ENCODE measurements around the gene CCDC137. TPM values are rescaled to one million over a fixed set of nuclear protein-coding genes. Genes with fewer than 3 reads are reported as not detected.

Gene CCDC137
- total and polyA plus RNA-seq, 2 donors (not counting 3 experiments of a cell fraction or from before 2014, with no cell fraction given), result 12.9 to 32.2 TPM

DNA sequence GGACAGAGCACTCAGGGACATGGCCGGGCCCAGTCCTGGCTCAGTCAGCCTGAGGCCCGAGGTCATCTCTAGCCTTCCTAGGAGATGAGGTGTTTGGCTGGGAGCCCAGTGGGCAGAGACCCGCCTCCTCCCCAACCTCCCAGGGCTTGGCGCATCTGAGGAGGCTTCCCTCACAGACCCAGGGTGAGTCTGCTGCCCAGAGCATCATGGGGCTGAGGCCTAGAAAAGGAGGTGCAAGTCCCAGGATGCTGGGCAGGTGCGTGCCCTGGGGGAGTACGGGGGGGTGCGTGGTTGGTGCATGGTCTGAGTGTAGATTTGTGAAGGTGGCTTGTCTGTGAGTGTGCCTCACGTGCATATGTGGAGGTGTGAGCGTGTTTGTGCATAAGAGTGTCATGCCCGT is 14.8 kb upstream of the CCDC137 start:
- H3K36me3 ChIP-seq (ENCODE audit: control insufficient read depth in 2 of 2, extremely low read depth in 1 of 2, insufficient read depth in 2 of 2, low read length in 2 of 2), result no peaks in the 10 kb centered on the region
- H3K9ac ChIP-seq (replicated peaks; ENCODE audit: extremely low read depth, insufficient read depth, low read length), result no peak overlapping the region
- FAIRE-seq, result no peak
- CTCF ChIA-PET, result no interaction called here
- intact Hi-C loops (cut with micrococcal nuclease), result no loop called here
- TF ChIP-seq EZH2 (IDR thresholded peaks at IDR 0.05; ENCODE audit: borderline replicate concordance, low read depth, low read length, severe bottlenecking) (no peak), POLR2AphosphoS5 (IDR thresholded peaks at IDR 0.05; ENCODE audit: insufficient read depth, low read depth, low read length) (no peak), FOS (IDR thresholded peaks at IDR 0.05; ENCODE audit: borderline replicate concordance, insufficient read depth, low read length) (no peak), MYC (IDR thresholded peaks at IDR 0.05; ENCODE audit: low read depth, low read length) (no peak), JUN (IDR thresholded peaks at IDR 0.05; ENCODE audit: borderline replicate concordance, insufficient read depth, insufficient read length, low read depth) (no peak), GATA2 (IDR thresholded peaks at IDR 0.05; ENCODE audit: insufficient read depth, insufficient read length, low read depth, low read length) (no peak), POLR2A (IDR thresholded peaks at IDR 0.05; ENCODE audit: low read depth, low read length) (no peak)
- TF ChIP-seq, protein P1, sequence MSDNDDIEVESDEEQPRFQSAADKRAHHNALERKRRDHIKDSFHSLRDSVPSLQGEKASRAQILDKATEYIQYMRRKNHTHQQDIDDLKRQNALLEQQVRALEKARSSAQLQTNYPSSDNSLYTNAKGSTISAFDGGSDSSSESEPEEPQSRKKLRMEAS (IDR thresholded peaks at IDR 0.05; ENCODE audit: insufficient read depth, insufficient read length), result no peak
- TF ChIP-seq, protein P2, sequence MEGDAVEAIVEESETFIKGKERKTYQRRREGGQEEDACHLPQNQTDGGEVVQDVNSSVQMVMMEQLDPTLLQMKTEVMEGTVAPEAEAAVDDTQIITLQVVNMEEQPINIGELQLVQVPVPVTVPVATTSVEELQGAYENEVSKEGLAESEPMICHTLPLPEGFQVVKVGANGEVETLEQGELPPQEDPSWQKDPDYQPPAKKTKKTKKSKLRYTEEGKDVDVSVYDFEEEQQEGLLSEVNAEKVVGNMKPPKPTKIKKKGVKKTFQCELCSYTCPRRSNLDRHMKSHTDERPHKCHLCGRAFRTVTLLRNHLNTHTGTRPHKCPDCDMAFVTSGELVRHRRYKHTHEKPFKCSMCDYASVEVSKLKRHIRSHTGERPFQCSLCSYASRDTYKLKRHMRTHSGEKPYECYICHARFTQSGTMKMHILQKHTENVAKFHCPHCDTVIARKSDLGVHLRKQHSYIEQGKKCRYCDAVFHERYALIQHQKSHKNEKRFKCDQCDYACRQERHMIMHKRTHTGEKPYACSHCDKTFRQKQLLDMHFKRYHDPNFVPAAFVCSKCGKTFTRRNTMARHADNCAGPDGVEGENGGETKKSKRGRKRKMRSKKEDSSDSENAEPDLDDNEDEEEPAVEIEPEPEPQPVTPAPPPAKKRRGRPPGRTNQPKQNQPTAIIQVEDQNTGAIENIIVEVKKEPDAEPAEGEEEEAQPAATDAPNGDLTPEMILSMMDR (IDR thresholded peaks at IDR 0.05; ENCODE audit: extremely low read depth in 1 of 2, insufficient read depth in 1 of 2, low read depth in 1 of 2, low read length in 2 of 2), result no peak
- H3K27ac ChIP-seq (ENCODE audit: insufficient read depth, low read depth, low read length), result no peak overlapping the region
- no peak overlapping the region for H3K4me3 ChIP-seq (replicated peaks in 1 of 3; ENCODE audit: insufficient read depth in 1 of 3, low read depth in 1 of 3, low read length in 3 of 3)
- H3K9me1 ChIP-seq (replicated peaks; ENCODE audit: control insufficient read depth, extremely low read depth, insufficient read depth, low read length), result no peaks in the 10 kb centered on the region
- no peak overlapping the region for H2AFZ ChIP-seq (ENCODE audit: low read depth, low read length)
- dilution Hi-C loops (cut with MboI; ENCODE audit: extremely low pct_ligation_motif_present, low sequenced_read_pairs), result no loop called here
- DNase-seq (ENCODE audit: low read depth, low spot score), result no peak
- no peaks in the 10 kb centered on the region for H3K9me3 ChIP-seq (replicated peaks; ENCODE audit: control insufficient read depth, insufficient read depth, low read length)
- H3K79me2 ChIP-seq (ENCODE audit: control insufficient read depth, insufficient read depth, low read length), result no peaks in the 10 kb centered on the region
- BruUV-seq (replicated peaks), result no TSS peak
- H3K4me1 ChIP-seq (ENCODE audit: control insufficient read depth, extremely low read depth, insufficient read depth, low read length), result peaks cover 2% of the 10 kb centered on the region
- POLR2A ChIA-PET, result no interaction called here
- peaks cover 17 to 21% of the 10 kb centered on the region in 2 experiments for H3K27me3 ChIP-seq (ENCODE audit: control insufficient read depth in 2 of 2, insufficient read depth in 2 of 2, low read length in 2 of 2)
- no peaks in the 10 kb centered on the region for H4K20me1 ChIP-seq (replicated peaks; ENCODE audit: control insufficient read depth, extremely low read depth, insufficient read depth, low read length)
- no peak overlapping the region for H3K4me2 ChIP-seq (ENCODE audit: insufficient read depth, low read length)
